CD4-positive, alpha-beta T cell (primary cell): ENCODE results near the gene IL16. TPM values are rescaled to one million over a fixed set of nuclear protein-coding genes. Genes with fewer than 3 reads are reported as not detected.
A peak's percentile ranks its signal among the peaks of the same experiment; 100 is the strongest.

ENCODE experiments used
- ATAC-seq: fragments of 200-7000 bp; cut with Tn5 transposase; one replicate; pipeline ENCODE4 v1.10.0; 2022; ENCODE audit warnings: mild to moderate bottlenecking; ENCODE audit not compliant: poor library complexity
- CTCF ChIA-PET: fragments of 350-600 bp; sonication (Branson Sonifier 250); formaldehyde crosslinking; loops from one replicate; lab custom pipeline; 2021; ENCODE audit warnings: antibody characterized with exemption, inconsistent platforms; lab: Charles Lee
- POLR2A ChIA-PET: fragments of 350-600 bp; sonication (Branson Sonifier 250); formaldehyde crosslinking; loops from one replicate; lab custom pipeline; 2021; ENCODE audit warnings: antibody characterized with exemption, inconsistent platforms; lab: Charles Lee
- DNase-seq, 14 experiments: peaks; one replicate each; pipeline ENCODE4 v3.0.0-alpha.2; 2013 to 2020; ENCODE audit warnings: mixed read lengths in 2 of 14
- H3K27ac ChIP-seq, 2 donors: one replicate each; pipeline versions ENCODE4 v1.5.1 to v1.7.0; 2013; ENCODE audit warnings: low read length in 2 of 2, low read depth in 1 of 2, mild to moderate bottlenecking in 1 of 2
- H3K27me3 ChIP-seq, 2 experiments: 1 replicate in 1 of 2; 2 replicates in 1 of 2; pipeline versions ENCODE4 v1.6.1 to v1.7.0; 2013; ENCODE audit warnings: low read length in 2 of 2, control low read depth in 1 of 2, mild to moderate bottlenecking in 1 of 2, moderate library complexity in 1 of 2; ENCODE audit not compliant: insufficient read depth in 2 of 2, control insufficient read depth in 1 of 2
- H3K36me3 ChIP-seq: one replicate; pipeline ENCODE4 v1.6.1; 2013; ENCODE audit warnings: low read length, control low read depth; ENCODE audit not compliant: insufficient read depth
- H3K4me1 ChIP-seq: one replicate; pipeline ENCODE4 v1.6.1; 2013; ENCODE audit warnings: low read length, control low read depth; ENCODE audit not compliant: insufficient read depth
- H3K4me3 ChIP-seq: one replicate; pipeline ENCODE4 v1.5.1; 2013; ENCODE audit warnings: mild to moderate bottlenecking, low read length, moderate library complexity
- H3K9me3 ChIP-seq, 2 experiments: 1 replicate in 1 of 2; 2 replicates in 1 of 2; pipeline versions ENCODE4 v1.6.1 to v1.7.0; 2013; ENCODE audit warnings: low read length in 2 of 2, mild to moderate bottlenecking in 2 of 2, control low read depth in 1 of 2, moderate library complexity in 1 of 2; ENCODE audit not compliant: control insufficient read depth in 1 of 2, insufficient read depth in 1 of 2
- H3K27ac Mint-ChIP-seq: one replicate; pipeline ENCODE4 v1.8.0; 2020; ENCODE audit warnings: mixed read lengths
- H3K27me3 Mint-ChIP-seq: one replicate; pipeline ENCODE4 v1.8.0; 2021; ENCODE audit warnings: mixed read lengths
- H3K36me3 Mint-ChIP-seq: one replicate; pipeline ENCODE4 v1.8.0; 2021; ENCODE audit warnings: low read depth, mixed read lengths
- H3K4me1 Mint-ChIP-seq: one replicate; pipeline ENCODE4 v1.8.0; 2021; ENCODE audit warnings: low read depth, mixed read lengths
- H3K4me3 Mint-ChIP-seq: one replicate; pipeline ENCODE4 v1.8.0; 2020; ENCODE audit warnings: mild to moderate bottlenecking, mixed read lengths
- H3K9me3 Mint-ChIP-seq: one replicate; pipeline ENCODE4 v1.8.0; 2020; ENCODE audit warnings: mixed read lengths
- intact Hi-C, 2 experiments: fragments of 100-400 bp; cut with DNase I in 1 of 2; cut with micrococcal nuclease in 1 of 2; formaldehyde crosslinking; loops; one replicate each; pipeline versions ENCODE4 v1.15.1 to v1.9.0; 2023 to 2025; cut with DNase I, micrococcal nuclease
- total RNA-seq, 174 experiments: library from RNA in 2 of 174; stranded (reverse) in 2 of 174; gene quantifications; one replicate each; pipeline ENCODE4 v1.2.3 and lab custom pipeline; 2021 to 2026
- TF ChIP-seq, protein P1 (sequence below): fragments of 200-600 bp; IDR thresholded peaks from one replicate; pipeline ENCODE4 v1.8.0; 2022; ENCODE audit warnings: antibody characterized with exemption, mild to moderate bottlenecking

Gene IL16
- total RNA-seq, 2 experiments from 2014 or later = 164 to 168 TPM

DNA sequence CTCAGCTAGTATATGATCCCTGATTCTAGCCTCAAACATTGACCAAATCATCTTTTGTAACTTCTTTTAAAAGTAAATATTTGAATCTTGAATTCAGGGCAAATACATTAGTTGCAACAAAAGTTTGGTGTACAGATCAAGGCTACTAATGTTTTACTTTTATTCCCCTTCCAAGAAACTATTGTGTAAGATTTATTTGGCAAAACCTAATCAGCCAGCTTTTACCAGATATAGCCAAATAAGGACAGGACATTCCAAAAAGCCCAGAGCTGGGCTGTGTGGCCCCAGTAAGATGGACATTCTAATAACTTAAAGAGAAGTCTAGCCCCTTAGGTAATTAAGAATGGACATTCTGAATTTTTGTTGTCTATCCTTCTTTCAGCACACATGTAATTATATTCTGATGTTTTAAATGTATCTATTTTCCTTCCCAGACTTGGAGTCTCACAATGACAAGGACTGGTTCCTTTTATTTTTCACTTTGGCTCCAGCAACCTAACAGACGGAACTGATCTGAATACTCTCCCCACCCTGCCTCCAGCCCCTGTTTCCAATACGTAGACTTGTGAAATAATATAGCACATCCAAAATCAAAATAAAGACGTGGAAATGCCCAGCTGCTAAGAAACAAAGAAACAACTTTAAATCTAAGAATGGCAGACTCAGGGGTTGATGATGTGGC lies 79.2 kb downstream of the IL16 start:
- CTCF ChIA-PET = interaction anchor here (0.6 to 3.9 kb wide), 18 partner anchors 8 to 132 kb away, joined by 3 to 57 read pairs (median 7); partner anchors contain the start of gene STARD5
- ATAC-seq (no peak), DNase-seq (no peak)
- no peaks in the 10 kb centered on the region for H3K27me3 ChIP-seq
- POLR2A ChIA-PET = interaction anchor here (0.8 to 13.8 kb wide), 8 partner anchors 8 to 125 kb away, joined by 3 to 396 read pairs (median 6); no protein-coding TSS in a partner anchor
- no peak overlapping the region for H3K27ac ChIP-seq
- peaks cover 26% of the 10 kb centered on the region for H3K4me1 ChIP-seq
- H3K27me3 Mint-ChIP-seq = no peaks in the 10 kb centered on the region
- H3K36me3 Mint-ChIP-seq = peaks cover 19% of the 10 kb centered on the region
- no peak overlapping the region for H3K4me3 Mint-ChIP-seq
- TF ChIP-seq, protein P1, sequence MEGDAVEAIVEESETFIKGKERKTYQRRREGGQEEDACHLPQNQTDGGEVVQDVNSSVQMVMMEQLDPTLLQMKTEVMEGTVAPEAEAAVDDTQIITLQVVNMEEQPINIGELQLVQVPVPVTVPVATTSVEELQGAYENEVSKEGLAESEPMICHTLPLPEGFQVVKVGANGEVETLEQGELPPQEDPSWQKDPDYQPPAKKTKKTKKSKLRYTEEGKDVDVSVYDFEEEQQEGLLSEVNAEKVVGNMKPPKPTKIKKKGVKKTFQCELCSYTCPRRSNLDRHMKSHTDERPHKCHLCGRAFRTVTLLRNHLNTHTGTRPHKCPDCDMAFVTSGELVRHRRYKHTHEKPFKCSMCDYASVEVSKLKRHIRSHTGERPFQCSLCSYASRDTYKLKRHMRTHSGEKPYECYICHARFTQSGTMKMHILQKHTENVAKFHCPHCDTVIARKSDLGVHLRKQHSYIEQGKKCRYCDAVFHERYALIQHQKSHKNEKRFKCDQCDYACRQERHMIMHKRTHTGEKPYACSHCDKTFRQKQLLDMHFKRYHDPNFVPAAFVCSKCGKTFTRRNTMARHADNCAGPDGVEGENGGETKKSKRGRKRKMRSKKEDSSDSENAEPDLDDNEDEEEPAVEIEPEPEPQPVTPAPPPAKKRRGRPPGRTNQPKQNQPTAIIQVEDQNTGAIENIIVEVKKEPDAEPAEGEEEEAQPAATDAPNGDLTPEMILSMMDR = no peak
- H3K9me3 ChIP-seq = peaks cover 4 to 12% of the 10 kb centered on the region in 2 experiments
- intact Hi-C loops = loop anchor here (1.0 to 10.0 kb wide), 6 partner anchors 21 to 204 kb away; no protein-coding TSS in a partner anchor
- H3K27ac Mint-ChIP-seq = peak overlapping the region; percentile 82
- peaks cover 62% of the 10 kb centered on the region for H3K4me1 Mint-ChIP-seq
- peaks cover 4% of the 10 kb centered on the region for H3K9me3 Mint-ChIP-seq
- H3K4me3 ChIP-seq = no peak overlapping the region
- H3K36me3 ChIP-seq = no peaks in the 10 kb centered on the region

DNA sequence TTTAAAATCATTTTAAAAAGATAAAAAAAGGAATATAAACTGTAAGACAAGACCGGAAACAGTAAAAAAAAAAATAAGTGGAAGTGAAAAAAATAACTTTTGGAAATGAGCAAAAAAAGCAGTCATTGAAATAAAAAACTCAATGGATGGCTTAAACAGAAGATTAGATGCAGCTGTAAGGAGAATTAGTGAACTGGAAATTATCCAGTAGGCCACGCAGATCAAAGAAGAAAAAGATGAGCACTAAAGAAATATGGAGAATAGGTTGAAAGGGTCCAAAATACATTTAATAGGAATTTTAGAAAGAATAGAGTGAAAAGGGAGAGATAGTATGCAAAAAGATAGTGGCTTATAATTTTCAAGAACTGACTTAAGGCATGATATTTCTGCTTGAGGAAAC lies 80.3 kb downstream of the IL16 start:
- peaks cover 19% of the 10 kb centered on the region for H3K36me3 Mint-ChIP-seq
- peaks cover 4% of the 10 kb centered on the region for H3K9me3 Mint-ChIP-seq
- H3K4me3 ChIP-seq = no peak overlapping the region
- no peaks in the 10 kb centered on the region for H3K36me3 ChIP-seq
- intact Hi-C loops = loop anchor here in 1 of 2 experiments (10.0 kb wide), 1 partner anchor 198 kb away; no protein-coding TSS in a partner anchor
- no peak overlapping the region for H3K27ac ChIP-seq
- H3K27ac Mint-ChIP-seq = peak overlapping the region; percentile 82
- ChIA-PET CTCF (interaction anchor here (3.9 kb wide), 1 partner anchor 16 kb away, joined by 57 read pairs; no protein-coding TSS in a partner anchor), POLR2A (interaction anchor here (0.7 to 13.8 kb wide), 3 partner anchors 11 to 58 kb away, joined by 3 to 396 read pairs (median 10); no protein-coding TSS in a partner anchor)
- H3K4me1 ChIP-seq = peaks cover 31% of the 10 kb centered on the region
- TF ChIP-seq, protein P1 = no peak
- no peaks in the 10 kb centered on the region for H3K27me3 ChIP-seq
- ATAC-seq (no peak), DNase-seq (no peak)
- H3K9me3 ChIP-seq = peaks cover 4 to 12% of the 10 kb centered on the region in 2 experiments
- peaks cover 73% of the 10 kb centered on the region for H3K4me1 Mint-ChIP-seq
- H3K4me3 Mint-ChIP-seq = no peak overlapping the region
- no peaks in the 10 kb centered on the region for H3K27me3 Mint-ChIP-seq

DNA sequence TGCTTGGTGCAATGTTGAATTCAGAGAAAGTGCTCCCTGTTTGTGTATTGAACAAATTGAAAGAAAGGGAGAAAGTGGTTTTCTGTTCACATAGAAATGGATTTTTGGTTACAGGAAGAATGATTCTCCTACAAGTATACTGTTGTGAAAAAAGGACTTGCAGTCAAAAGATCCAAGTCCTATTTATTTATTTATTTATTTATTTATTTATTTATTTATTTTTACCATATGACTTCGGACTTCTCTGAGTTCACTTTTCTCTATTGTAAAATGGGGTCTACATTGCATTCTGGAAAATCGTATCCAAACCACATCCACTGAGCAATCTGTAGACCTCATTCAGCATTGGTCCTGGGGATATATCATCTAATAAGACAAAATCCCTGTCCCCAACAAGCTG lies 81.2 kb downstream of the IL16 start:
- Mint-ChIP-seq H3K27me3 (no peaks in the 10 kb centered on the region), H3K9me3 (peaks cover 4% of the 10 kb centered on the region), H3K4me1 (peaks cover 77% of the 10 kb centered on the region), H3K27ac (no peak overlapping the region), H3K36me3 (peaks cover 19% of the 10 kb centered on the region), H3K4me3 (no peak overlapping the region)
- H3K36me3 ChIP-seq = no peaks in the 10 kb centered on the region
- DNase-seq = no peak
- ChIA-PET POLR2A (interaction anchor here (1.1 to 13.8 kb wide), 2 partner anchors 9 to 23 kb away, joined by 3 to 396 read pairs; no protein-coding TSS in a partner anchor), CTCF (interaction anchor here (1.2 kb wide), 1 partner anchor 12 kb away, joined by 7 read pairs; no protein-coding TSS in a partner anchor)
- intact Hi-C loops = loop anchor here in 1 of 2 experiments (10.0 kb wide), 1 partner anchor 197 kb away; no protein-coding TSS in a partner anchor
- ATAC-seq = no peak
- peaks cover 33% of the 10 kb centered on the region for H3K4me1 ChIP-seq
- peaks cover 4 to 12% of the 10 kb centered on the region in 2 experiments for H3K9me3 ChIP-seq
- H3K4me3 ChIP-seq = no peak overlapping the region
- TF ChIP-seq, protein P1 = no peak
- no peaks in the 10 kb centered on the region for H3K27me3 ChIP-seq
- H3K27ac ChIP-seq = no peak overlapping the region
